ENCODE data around the gene RFXAP. TPM values are rescaled to one million over a fixed set of nuclear protein-coding genes. Genes with fewer than 3 reads are reported as not detected.
A peak's percentile ranks its signal among the peaks of the same experiment; 100 is the strongest.

RFXAP gene
- total and polyA plus RNA-seq, 2 of the 4 experiments (the other 2 are of a cell fraction): 0.54 to 2.7 TPM

- Histone ChIP-seq H3K23ac (ENCODE audit: low read depth, low read length) (no peak overlapping the region; the same call in 1 of the 2 replicates), H3K4me3 (ENCODE audit: insufficient read depth, low read depth, low read length) (no peak overlapping the region), H2BK120ac (ENCODE audit: low read depth, low read length) (no peak overlapping the region), H3K79me1 (ENCODE audit: low read depth in 1 of 2, low read length in 2 of 2) (peaks cover 7 to 12% of the 10 kb centered on the region in 2 experiments; a peak in 1 of 4 replicates), H3K9me3 (ENCODE audit: control insufficient read depth, insufficient read depth, low read length) (no peaks in the 10 kb centered on the region), H3K27me3 (ENCODE audit: control insufficient read depth, insufficient read depth, low read length) (no peaks in the 10 kb centered on the region), H3K14ac (replicated peaks; ENCODE audit: low read depth, low read length) (no peak overlapping the region), H4K20me1 (ENCODE audit: insufficient read depth, low read length) (no peaks in the 10 kb centered on the region; the same call in 1 of the 2 replicates), H3K9ac (ENCODE audit: low read depth, low read length) (no peak overlapping the region), H3K9me1 (ENCODE audit: insufficient read depth, low read length) (peaks cover 1% of the 10 kb centered on the region), H2BK15ac (ENCODE audit: low read depth, low read length) (no peak overlapping the region), H4K5ac (ENCODE audit: low read depth, low read length) (no peak overlapping the region), H2BK20ac (ENCODE audit: low read depth, low read length) (no peak overlapping the region), H2BK5ac (ENCODE audit: low read depth, low read length, poor library complexity, severe bottlenecking) (no peak overlapping the region), H2AFZ (replicated peaks; ENCODE audit: low read length, poor library complexity) (no peak overlapping the region), H3K4me2 (ENCODE audit: low read depth, low read length) (peak overlapping the region; percentile 30; the same call in 1 of the 2 replicates), H4K8ac (ENCODE audit: low read depth in 2 of 2, low read length in 2 of 2) (no peak overlapping the region), H2AK5ac (ENCODE audit: low read depth, low read length) (no peak overlapping the region), H3K27ac (ENCODE audit: insufficient read depth, low read length) (no peak overlapping the region), H3K36me3 (ENCODE audit: control insufficient read depth, insufficient read depth, low read length) (peaks cover 2% of the 10 kb centered on the region; the same call in 1 of the 2 replicates), H3K18ac (ENCODE audit: low read depth, low read length) (no peak overlapping the region), H3K4ac (ENCODE audit: low read depth, low read length) (no peak overlapping the region), H3K56ac (ENCODE audit: extremely low read depth, insufficient read depth, low read length) (no peak overlapping the region), H3K4me1 (ENCODE audit: control insufficient read depth, insufficient read depth, low read length) (0 out of 2 replicates have a peak, but pooled peaks cover 2% of the 10 kb centered on the region), H4K91ac (ENCODE audit: insufficient read depth, low read depth, low read length) (no peak overlapping the region), H2AK9ac (replicated peaks; ENCODE audit: low read depth, low read length, poor library complexity) (no peak overlapping the region)
- intact Hi-C loops (cut with micrococcal nuclease): no loop called here
- DNase-seq: peak; percentile 71
- POLR2A ChIA-PET (ENCODE audit: unreplicated experiment): no interaction called here
- dilution Hi-C loops (cut with HindIII; ENCODE audit: low sequenced_read_pairs, unreplicated experiment): no loop called here
- no CpG with 5 or more reads among the region's 3 CpGs for WGBS, 2 experiments (ENCODE audit: extremely low coverage in 2 of 2, insufficient read length in 1 of 2)
- in situ Hi-C loops (cut with MboI; ENCODE audit: low sequenced_read_pairs): loop anchor here (25.0 kb wide), 1 partner anchor 778 kb away; no protein-coding TSS in a partner anchor
- TF ChIP-seq FOS (IDR thresholded peaks at IDR 0.05; ENCODE audit: low read depth, low read length): 0 out of 2 replicates have a peak, but pooled peaks have one; percentile 12
- no peak for TF ChIP-seq MAFK (IDR thresholded peaks at IDR 0.05; ENCODE audit: low read depth, low read length)
- TF ChIP-seq CHD1 (IDR thresholded peaks at IDR 0.05; ENCODE audit: low read depth, low read length): no peak
- BruUV-seq (replicated peaks): no TSS peak
- CTCF ChIA-PET: no interaction called here
- peak; percentile 87 for ATAC-seq (ENCODE audit: low read depth)
Observed at GRCh38 chr13:36834299-36834698, 15.3 kb downstream of the RFXAP start.

Measured in IMR-90 (cell line).